B cell (primary cell): ENCODE data around the gene PRKN. TPM values are rescaled to one million over a fixed set of nuclear protein-coding genes. Genes with fewer than 3 reads are reported as not detected.

Experiments
- ATAC-seq: fragments of 200-7000 bp; cut with Tn5 transposase; one replicate; pipeline ENCODE4 v1.10.0; 2021; ENCODE audit warnings: low read depth, mild to moderate bottlenecking, moderate number of reproducible peaks, moderate library complexity
- CTCF ChIA-PET: fragments of 350-600 bp; sonication (Branson Sonifier 250); formaldehyde crosslinking; loops from one replicate; lab custom pipeline; 2021; ENCODE audit warnings: antibody characterized with exemption, inconsistent platforms; lab: Charles Lee
- POLR2A ChIA-PET: fragments of 350-600 bp; sonication (Branson Sonifier 250); formaldehyde crosslinking; loops from one replicate; lab custom pipeline; 2021; ENCODE audit warnings: antibody characterized with exemption; lab: Charles Lee
- DNase-seq: peaks from one replicate; pipeline ENCODE4 v3.0.0; 2013
- H2AFZ ChIP-seq: 2 replicates; pipeline ENCODE4 v1.6.1; 2012; ENCODE audit warnings: mild to moderate bottlenecking, low read depth, low read length; ENCODE audit not compliant: insufficient read depth, poor library complexity, severe bottlenecking
- H3K27ac ChIP-seq, 2 donors: 1 replicate in 1 of 2; 2 replicates in 1 of 2; pipeline ENCODE4 v1.5.1; 2012 to 2013; ENCODE audit warnings: low read length in 2 of 2, mild to moderate bottlenecking in 2 of 2, moderate library complexity in 1 of 2
- H3K27me3 ChIP-seq, 4 experiments: fragments of 200-600 bp in 1 of 4; sonication (generic) in 1 of 4; replicated peaks in 1 of 4; 1 replicate in 2 of 4; 2 replicates in 2 of 4; pipeline versions ENCODE4 v1.6.1 to v1.7.0; 2013 to 2016; ENCODE audit warnings: low read length in 3 of 4, mild to moderate bottlenecking in 2 of 4, mixed read lengths in 1 of 4, moderate library complexity in 1 of 4; ENCODE audit not compliant: insufficient read depth in 4 of 4, control insufficient read depth in 3 of 4; ENCODE audit errors: control extremely low read depth in 1 of 4
- H3K36me3 ChIP-seq, 2 experiments: replicated peaks in 1 of 2; 1 replicate in 1 of 2; 2 replicates in 1 of 2; pipeline versions ENCODE4 v1.6.1 to v1.7.1; 2013; ENCODE audit warnings: low read length in 1 of 2; ENCODE audit not compliant: insufficient read depth in 2 of 2, control insufficient read depth in 1 of 2; ENCODE audit errors: control extremely low read depth in 1 of 2, extremely low read depth in 1 of 2
- H3K4me1 ChIP-seq, 2 donors: fragments of 200-600 bp in 1 of 2; sonication (generic) in 1 of 2; 1 replicate in 1 of 2; 2 replicates in 1 of 2; pipeline versions ENCODE4 v1.5.1 to v1.6.1; 2013 to 2017; ENCODE audit warnings: low read length in 2 of 2; ENCODE audit not compliant: control insufficient read depth in 2 of 2, insufficient read depth in 2 of 2
- H3K4me2 ChIP-seq: replicated peaks from 2 replicates; pipeline ENCODE3; 2012; ENCODE audit warnings: mild to moderate bottlenecking, low read depth, low read length; ENCODE audit not compliant: poor library complexity, severe bottlenecking
- H3K4me3 ChIP-seq, 5 experiments: fragments of 200-600 bp in 1 of 5; sonication (generic) in 1 of 5; 1 replicate in 3 of 5; 2 replicates in 2 of 5; pipeline versions ENCODE4 v1.5.1 to v1.7.0; 2011 to 2016; ENCODE audit warnings: low read length in 4 of 5, mild to moderate bottlenecking in 4 of 5, low read depth in 2 of 5, control low read depth in 1 of 5, moderate library complexity in 1 of 5; ENCODE audit not compliant: insufficient read depth in 1 of 5; ENCODE audit errors: control extremely low read depth in 1 of 5, extremely low read depth in 1 of 5
- H3K79me2 ChIP-seq: fragments of 200-600 bp; sonication (generic); one replicate; pipeline ENCODE4 v1.6.0; 2016; ENCODE audit warnings: low read length; ENCODE audit not compliant: control insufficient read depth, insufficient read depth
- H3K9ac ChIP-seq: fragments of 200-600 bp; sonication (generic); 2 replicates; pipeline ENCODE4 v1.6.1; 2017; ENCODE audit warnings: mild to moderate bottlenecking, low read length, moderate library complexity
- H3K9me3 ChIP-seq, 3 donors: one replicate each; pipeline versions ENCODE4 v1.6.1 to v1.7.1; 2013; ENCODE audit warnings: low read length in 2 of 3; ENCODE audit not compliant: control insufficient read depth in 2 of 3, insufficient read depth in 1 of 3; ENCODE audit errors: control extremely low read depth in 1 of 3
- H4K20me1 ChIP-seq: 2 replicates; pipeline ENCODE4 v1.6.0; 2012; ENCODE audit warnings: mild to moderate bottlenecking, low read length; ENCODE audit not compliant: insufficient read depth, control insufficient read depth, poor library complexity, severe bottlenecking
- H3K27ac Mint-ChIP-seq: one replicate; pipeline ENCODE4 v1.8.0; 2021; ENCODE audit warnings: mixed read lengths
- H3K27me3 Mint-ChIP-seq: one replicate; pipeline ENCODE4 v1.8.0; 2021; ENCODE audit warnings: mixed read lengths
- H3K4me1 Mint-ChIP-seq: one replicate; pipeline ENCODE4 v1.8.0; 2021; ENCODE audit warnings: mixed read lengths
- H3K4me3 Mint-ChIP-seq: one replicate; pipeline ENCODE4 v1.8.0; 2021; ENCODE audit warnings: mixed read lengths
- H3K9me3 Mint-ChIP-seq: one replicate; pipeline ENCODE4 v1.8.0; 2022; ENCODE audit warnings: mixed read lengths; ENCODE audit not compliant: insufficient read depth
- CTCF ChIP-seq: fragments of 200-600 bp; IDR thresholded peaks from one replicate; pipeline ENCODE4 v1.8.0; 2022; ENCODE audit warnings: antibody characterized with exemption, mild to moderate bottlenecking
- EZH2 ChIP-seq: IDR thresholded peaks from 2 replicates; pipeline ENCODE4 v1.6.1; 2012; ENCODE audit warnings: borderline replicate concordance, low read depth, mild to moderate bottlenecking, moderate library complexity, low read length; ENCODE audit not compliant: insufficient read depth, poor library complexity, severe bottlenecking
- WGBS: methylation state at CpG from one replicate; pipeline ENCODE4 v1.1.5; 2013; ENCODE audit warnings: missing lambda C conversion rate; ENCODE audit not compliant: insufficient coverage; 5-methylcytosine and 5-hydroxymethylcytosine counted together
- intact Hi-C: fragments of 100-400 bp; cut with micrococcal nuclease; formaldehyde crosslinking; loops from one replicate; pipeline ENCODE4 v1.10.0; 2022
- polyA plus RNA-seq: library from polyadenylated mRNA; depleted of rRNA; stranded (reverse); fragments of >200 nt; gene quantifications from 2 replicates; pipeline ENCODE4 v1.2.3, GENCODE V29; 2012
- total RNA-seq, 2 donors: library from RNA; stranded (reverse); fragments of 120-200 nt in 1 of 2; gene quantifications; 1 replicate in 1 of 2; 2 replicates in 1 of 2; pipeline versions ENCODE4 v1.2.3 to v1.2.4, GENCODE V29; 2013 to 2022

Gene PRKN
- total and polyA plus RNA-seq, 2 donors (not counting 1 experiment from before 2014, with no cell fraction given): 1.6 to 6.2 TPM

- H3K4me3 Mint-ChIP-seq: no peak overlapping the region
- CTCF ChIA-PET: interaction anchor here (1.1 kb wide), 1 partner anchor 17 kb away, joined by 3 read pairs; no protein-coding TSS in a partner anchor
- Histone ChIP-seq H3K9me3 (peaks cover 0 to 2% (median 0%) of the 10 kb centered on the region in 3 donors), H2AFZ (no peak overlapping the region), H3K79me2 (no peaks in the 10 kb centered on the region), H3K27me3 (no peaks in the 10 kb centered on the region), H3K27ac (no peak overlapping the region), H4K20me1 (no peaks in the 10 kb centered on the region), H3K9ac (no peak overlapping the region), H3K4me2 (no peak overlapping the region), H3K36me3 (no peaks in the 10 kb centered on the region), H3K4me1 (no peaks in the 10 kb centered on the region), H3K4me3 (no peak overlapping the region)
- no peak for ATAC-seq
- POLR2A ChIA-PET: no interaction called here
- no peak overlapping the region for H3K27ac Mint-ChIP-seq
- H3K27me3 Mint-ChIP-seq: no peaks in the 10 kb centered on the region
- no peak for DNase-seq
- H3K4me1 Mint-ChIP-seq: no peaks in the 10 kb centered on the region
- intact Hi-C loops: no loop called here
- peaks cover 2% of the 10 kb centered on the region for H3K9me3 Mint-ChIP-seq
- TF ChIP-seq CTCF (no peak), EZH2 (no peak)
- WGBS: no CpG with 5 or more reads among the region's 1 CpG
Observed at GRCh38 chr6:161435748-161436070, 1291.9 kb downstream of the PRKN start.

DNA sequence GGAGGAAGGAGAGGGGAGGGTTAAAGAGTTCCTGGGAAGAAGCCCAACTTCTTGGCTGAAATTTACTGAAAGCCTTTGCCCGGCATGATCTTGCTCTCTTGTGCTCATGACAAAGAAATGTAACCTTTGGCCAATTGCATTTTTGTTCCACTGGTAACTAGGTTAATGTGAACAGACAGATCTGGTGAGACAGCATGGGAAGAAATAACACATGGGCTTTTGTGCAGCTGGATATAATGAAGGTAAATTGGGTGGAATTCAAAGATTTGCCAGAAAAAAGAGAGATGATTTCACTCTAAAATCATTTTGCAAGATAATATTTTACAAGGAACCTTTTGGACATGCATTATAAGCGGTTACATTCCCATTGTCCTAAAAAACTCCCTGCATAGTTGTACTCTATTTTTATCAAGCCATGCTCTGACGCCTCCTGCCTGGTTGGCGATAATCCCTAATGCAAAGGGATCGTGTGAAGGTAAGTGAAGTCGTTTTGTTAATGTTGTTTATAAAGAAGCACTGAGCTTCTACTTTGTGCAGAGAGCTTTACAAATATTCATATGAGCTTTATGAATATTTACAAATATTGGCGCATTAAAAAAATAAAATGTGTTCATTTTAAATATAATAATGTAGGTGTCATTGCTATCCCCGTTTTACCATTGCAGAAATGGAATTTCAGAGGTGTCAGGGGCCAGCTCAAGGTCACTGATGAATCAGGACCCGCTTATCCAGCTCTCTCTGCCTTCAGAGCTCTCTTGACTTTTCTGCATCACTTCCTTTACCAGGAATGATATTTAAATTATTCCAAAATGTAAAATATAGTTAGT lies 1292.4 kb downstream of the PRKN start:
- H3K27ac Mint-ChIP-seq: no peak overlapping the region
- 62% methylated on average over 1 of the region's 9 CpGs for WGBS
- H3K4me1 Mint-ChIP-seq: no peaks in the 10 kb centered on the region
- DNase-seq: no peak
- no peak overlapping the region for H3K4me3 Mint-ChIP-seq
- no peaks in the 10 kb centered on the region for H3K79me2 ChIP-seq
- H3K4me3 ChIP-seq: no peak overlapping the region
- no peak overlapping the region for H2AFZ ChIP-seq
- no peaks in the 10 kb centered on the region for H4K20me1 ChIP-seq
- H3K9me3 Mint-ChIP-seq: peaks cover 2% of the 10 kb centered on the region
- no peaks in the 10 kb centered on the region for H3K27me3 ChIP-seq
- no peak for ATAC-seq
- no peaks in the 10 kb centered on the region for H3K27me3 Mint-ChIP-seq
- no peaks in the 10 kb centered on the region for H3K36me3 ChIP-seq
- no peak overlapping the region for H3K9ac ChIP-seq
- CTCF ChIA-PET: interaction anchor here (1.1 kb wide), 1 partner anchor 17 kb away, joined by 3 read pairs; no protein-coding TSS in a partner anchor
- POLR2A ChIA-PET: no interaction called here
- no peak overlapping the region for H3K27ac ChIP-seq
- intact Hi-C loops: no loop called here
- TF ChIP-seq EZH2: no peak
- no peak for TF ChIP-seq CTCF
- H3K4me1 ChIP-seq: no peaks in the 10 kb centered on the region
- peaks cover 0 to 2% (median 0%) of the 10 kb centered on the region in 3 donors for H3K9me3 ChIP-seq
- no peak overlapping the region for H3K4me2 ChIP-seq
